ENCODE measurements around the gene LRCOL1.

LRCOL1 gene

GRCh38 chr12:132610051-132610759 is at the start of gene LRCOL1:
Gene LRCOL1, minus strand, starts transcription at chr12:132610582. Its CDS starts 4,331 bp downstream, at chr12:132606251.
- DNase-seq = peak; percentile 67 to 75

DNA sequence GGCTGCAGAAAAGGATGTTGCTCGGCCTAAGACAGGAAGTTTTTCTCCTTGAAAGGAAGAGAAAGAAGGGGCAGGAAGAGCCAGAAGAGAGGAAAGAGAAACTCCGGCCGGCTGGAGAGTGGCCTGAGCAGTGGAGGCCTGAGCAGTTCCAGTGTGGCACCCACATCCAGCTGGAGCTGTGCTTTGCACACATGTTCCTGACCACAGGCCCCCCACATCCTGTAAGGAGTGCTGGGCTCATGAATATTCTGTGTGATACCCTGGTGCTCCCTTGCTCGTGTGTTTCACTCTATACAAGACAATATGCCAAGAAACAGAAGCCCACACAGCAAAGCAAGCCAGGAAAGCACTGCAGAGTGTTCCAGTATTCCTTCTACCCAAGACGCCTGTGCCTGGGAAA is 49.7 kb upstream of the LRCOL1 start:
- no peak for DNase-seq

- DNase-seq = no peak
These were observed 48.8 kb upstream of the LRCOL1 start for GRCh38 chr12:132659146-132659545.

DNA sequence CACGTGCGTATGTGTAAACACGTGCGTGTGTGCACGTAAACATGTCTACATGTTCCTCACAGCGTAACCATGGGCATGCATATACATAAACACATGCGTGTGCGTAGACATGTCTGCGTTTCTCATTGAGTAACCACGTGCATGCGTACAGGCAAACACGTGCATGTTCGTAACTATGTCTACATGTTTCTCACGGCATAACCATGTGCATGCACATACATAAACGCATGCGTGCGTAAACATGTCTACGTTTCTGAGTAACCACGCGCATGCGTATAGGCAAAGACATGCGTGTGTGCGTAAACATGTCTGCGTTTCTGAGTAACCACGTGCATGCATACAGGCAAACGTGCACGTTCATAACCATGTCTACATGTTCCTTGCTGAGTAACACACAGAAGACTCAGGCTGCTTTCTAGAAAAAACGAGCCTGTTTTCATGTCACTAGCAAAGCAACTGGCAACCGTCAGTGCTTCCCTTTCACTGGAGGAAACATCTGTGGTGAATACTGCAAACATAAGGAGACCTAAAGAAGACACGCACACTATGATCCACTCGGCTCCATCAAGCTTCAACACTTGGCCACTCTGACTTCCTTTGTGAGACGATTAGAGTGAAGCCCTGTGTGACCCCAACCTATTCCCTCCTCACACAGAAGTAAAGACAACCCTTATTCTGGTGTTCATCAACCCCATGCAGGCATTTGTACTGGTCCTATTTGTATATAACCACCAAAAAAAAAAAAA is 47.9 kb upstream of the LRCOL1 start:
- DNase-seq = no peak

GRCh38 chr12:132657004-132657727 is 46.8 kb upstream of the LRCOL1 start:
- DNase-seq = peak; percentile 5 to 6

DNA sequence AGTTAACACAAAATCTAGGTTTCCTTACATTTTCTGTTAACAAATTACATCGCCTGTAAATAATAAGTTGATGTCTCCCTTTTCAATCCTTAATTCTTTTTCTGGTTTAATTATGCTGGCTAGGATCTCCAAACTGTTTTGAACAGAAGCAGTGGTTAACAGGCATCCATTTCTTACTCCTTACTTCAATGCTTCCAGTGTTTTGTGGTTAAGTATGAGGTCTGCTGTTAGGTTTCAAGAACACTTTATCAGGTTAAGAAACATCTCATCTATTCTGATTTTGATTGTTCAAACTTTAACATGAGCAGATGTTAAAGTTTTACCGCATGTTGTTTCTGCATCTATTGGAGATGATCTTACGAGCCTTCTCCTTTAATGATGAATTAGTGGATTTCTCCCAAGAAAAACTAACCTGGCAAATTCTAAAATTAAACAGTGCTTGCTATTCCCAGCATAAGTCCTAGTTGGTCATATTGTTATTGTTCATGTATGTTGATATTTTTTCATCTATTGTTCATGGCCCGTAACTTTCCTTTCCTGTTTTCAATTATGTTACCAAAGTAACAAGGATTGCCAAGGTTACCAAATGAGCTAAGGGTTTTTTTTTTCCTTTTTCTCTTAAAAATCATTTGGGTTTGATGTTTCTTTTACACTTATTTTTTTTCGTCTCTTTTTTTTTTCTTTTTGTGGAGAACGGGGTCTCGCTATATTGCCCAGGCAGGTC is 43.3 kb upstream of the LRCOL1 start:
- DNase-seq = no peak

- no peak for DNase-seq
These were observed 41.2 kb upstream of the LRCOL1 start for GRCh38 chr12:132651444-132652100.

- no peak for DNase-seq
These were observed 39.0 kb upstream of the LRCOL1 start for GRCh38 chr12:132649226-132649945.

DNA sequence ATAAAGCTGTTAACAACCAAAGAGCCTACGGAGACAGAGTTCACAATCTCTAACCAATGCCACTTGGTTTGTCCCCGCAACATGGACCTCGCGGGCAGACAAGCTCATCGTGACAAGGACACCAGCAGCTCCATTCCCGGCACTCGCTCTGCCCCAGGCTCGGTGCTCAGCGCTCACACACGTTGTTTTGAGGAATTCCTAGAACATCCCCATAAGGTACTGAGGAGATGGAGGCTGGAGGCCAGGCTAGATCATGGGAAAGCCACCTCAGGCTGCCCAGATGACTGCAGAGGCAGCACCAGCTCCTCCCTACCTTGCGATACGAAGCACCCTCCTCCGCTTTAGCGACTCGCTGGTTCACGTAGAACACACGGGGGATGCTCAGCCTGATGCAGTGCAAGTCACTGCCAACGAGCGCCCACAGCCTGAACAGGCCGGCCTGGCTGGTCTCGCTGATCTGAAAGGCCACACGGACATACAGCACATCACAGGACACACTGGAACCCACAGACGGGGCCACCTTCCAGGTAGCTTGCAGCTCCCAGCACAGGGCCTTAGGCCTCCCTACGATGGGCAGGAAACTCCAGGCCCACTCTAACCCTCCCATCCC is 38.3 kb upstream of the LRCOL1 start:
- no peak for DNase-seq

DNA sequence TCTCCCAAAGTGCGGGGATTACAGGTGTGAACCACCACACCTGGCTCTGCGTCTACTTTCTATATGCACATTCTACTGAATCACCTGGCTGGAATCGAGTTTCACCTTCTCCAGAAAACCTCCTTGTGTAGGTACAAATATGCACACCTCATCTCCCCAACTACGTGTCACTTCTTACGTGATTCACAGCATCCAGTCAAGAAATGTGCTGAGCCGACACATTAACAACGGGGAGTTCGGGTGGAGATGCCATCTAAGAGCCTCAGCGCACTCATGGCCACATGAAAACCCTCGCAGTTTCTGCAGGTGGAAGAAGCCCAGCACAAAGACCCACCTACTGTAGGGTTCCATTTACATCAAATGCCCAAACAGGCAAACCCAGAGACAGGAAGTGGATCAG is 37.5 kb upstream of the LRCOL1 start:
- no peak for DNase-seq

GRCh38 chr12:132646850-132647249 is 36.5 kb upstream of the LRCOL1 start:
- DNase-seq = no peak

DNA sequence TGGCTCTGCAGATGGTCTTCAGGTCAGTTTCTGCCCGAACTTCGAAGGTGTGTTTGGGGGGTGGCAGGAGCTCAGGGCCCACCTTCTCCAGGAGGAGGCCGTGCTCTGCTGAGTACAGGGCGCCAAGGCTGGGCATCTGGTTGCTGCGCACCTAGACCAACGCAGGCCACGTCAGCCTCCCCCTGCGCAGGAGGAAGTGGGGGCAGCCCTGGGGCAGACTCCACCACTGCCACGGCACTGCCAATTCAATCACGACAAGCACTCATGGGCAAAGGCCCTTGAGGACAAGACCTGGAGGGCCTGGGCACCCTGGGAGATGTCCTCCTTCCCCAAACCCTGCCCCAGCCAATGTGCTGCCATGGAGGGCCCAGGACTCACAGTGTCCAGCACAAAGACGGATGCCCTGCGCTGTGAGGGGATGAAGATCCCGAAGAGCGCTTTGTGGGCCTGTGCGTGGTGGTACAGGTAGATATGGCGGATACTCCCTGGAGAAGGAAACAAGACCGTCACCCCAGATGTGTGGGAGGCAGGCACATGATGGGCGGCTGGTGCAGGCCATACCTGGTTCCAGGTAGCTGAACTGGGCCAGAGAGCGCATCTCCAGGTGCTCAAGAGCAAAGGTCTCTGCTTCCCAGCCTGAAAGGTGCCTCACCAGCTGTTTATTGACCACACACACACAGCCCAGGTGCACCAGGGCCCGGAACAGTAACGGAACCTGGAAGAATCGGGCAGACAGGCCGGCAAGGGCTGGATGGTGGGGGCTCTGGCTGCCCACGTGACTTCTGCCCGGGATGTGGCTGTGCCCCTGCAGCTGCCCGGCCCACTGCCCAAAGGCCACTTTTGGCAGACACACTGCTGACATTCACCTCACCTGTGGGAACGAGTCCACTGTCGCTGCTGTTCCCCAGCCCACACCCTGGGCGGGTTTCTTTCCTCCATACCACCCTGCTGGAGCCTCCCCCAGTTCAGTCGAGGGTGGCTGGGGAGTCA is 32.8 kb upstream of the LRCOL1 start:
- DNase-seq = no peak

- DNase-seq = no peak
These were observed 31.6 kb upstream of the LRCOL1 start for GRCh38 chr12:132641811-132642650.

DNA sequence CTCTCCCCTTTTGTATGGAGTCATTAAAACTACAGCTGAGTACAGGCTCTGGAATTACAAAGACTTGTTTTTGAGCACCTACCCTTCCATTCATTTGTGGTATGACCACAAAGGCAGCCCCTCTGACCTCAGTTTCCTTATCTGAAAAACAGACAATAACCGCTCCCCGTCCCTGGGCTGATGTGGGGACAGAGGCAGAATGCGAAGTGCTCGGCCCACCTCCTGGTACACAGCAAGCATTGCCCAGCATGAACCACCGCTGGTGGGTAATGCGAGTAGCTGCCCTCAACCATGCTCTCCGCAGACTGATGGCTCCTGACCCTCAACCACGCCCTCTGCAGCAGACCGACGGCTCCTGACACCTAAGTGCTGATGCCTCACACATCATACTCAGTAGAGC is 30.6 kb upstream of the LRCOL1 start:
- no peak for DNase-seq

DNA sequence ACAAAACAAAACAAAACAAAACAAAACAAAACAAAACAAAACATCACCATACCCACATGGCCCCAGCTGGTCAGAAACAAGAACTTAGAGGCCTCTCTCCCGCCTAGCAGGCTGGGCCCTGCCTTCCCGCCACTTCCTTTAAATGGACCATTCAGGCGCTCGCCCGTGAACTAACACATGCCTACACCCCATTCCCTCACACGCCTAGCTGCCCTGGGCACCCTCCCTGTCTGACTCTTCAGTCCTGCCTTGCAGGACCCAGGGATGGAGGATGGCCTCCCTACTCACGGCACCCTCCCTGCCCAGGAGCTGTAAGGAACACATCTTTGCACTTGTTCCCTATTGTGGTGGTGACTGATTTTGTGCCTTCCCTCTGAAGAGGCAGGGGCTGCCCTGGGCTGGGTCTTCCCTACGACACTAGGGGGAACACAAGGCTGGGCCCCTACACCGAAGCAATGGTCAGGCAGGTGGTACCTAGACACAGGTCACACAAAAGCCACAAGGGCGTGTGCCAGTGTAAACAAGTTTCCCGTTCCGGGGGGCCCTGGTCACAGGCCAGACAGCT is 29.7 kb upstream of the LRCOL1 start:
- no peak for DNase-seq

DNA sequence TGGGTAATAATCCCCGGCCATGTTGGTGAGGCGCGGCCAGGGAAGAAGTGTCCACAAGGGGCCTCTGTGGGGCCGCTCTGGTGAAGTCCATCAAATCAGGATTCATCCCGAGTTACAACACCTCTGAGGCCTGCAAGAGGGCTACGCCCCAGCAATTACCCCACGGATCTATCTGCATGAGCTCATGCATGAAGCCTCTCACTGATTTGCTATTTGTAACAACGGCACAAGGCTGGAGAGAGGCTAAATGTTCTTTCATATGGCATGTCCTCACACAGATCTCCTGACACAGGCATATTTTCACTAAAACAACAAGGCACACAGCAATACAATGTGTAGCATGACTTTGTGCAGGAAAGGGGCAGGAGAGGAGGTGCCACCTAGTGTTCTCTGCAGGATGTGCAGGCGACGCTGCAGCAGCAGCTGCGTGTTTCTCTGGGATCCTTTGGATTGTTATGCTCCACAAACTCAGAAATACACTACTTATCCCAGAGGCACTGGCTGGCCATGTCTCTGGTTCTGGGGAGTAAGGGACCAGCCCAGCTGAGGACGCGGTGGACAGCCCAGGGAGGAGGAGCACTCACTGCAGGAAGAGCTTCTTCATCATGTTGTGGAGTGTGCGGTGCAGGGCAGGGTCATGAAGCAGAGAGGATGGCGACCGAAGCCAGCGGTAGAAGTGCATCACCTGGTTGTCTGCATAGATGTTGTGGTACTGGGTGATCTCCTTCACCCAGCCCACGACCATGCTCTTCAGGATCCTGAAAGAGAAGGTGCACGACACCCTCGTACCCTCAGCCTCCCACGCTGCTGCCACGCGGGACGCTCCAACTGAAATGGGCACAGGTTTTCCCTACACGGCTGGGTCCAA is 28.4 kb upstream of the LRCOL1 start:
- DNase-seq = peak; percentile 19 to 39

DNA sequence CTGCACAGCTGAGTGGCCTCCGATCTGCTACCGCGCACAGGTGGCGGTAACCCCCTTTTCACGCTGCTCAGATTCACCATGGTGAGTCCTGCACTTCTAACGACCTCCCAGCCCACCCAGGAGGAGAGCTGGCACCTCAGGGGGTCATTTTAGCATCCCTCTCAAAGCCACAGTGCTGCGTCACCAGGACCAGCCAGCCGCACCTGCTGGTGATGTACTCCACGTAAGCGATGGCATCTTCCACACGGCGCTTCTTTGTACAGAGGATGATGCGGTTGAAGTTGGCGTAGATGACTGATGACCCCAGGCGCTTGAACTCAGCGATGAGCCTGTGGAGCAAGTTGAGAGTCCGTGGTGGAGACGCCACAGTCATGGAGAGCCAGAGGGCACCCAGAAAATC is 27.4 kb upstream of the LRCOL1 start:
- no peak for DNase-seq
